Measurements from ENCODE around the gene KCTD19.

KCTD19 gene

GRCh38 chr16:67248401-67249177, 78.0 kb downstream of the KCTD19 start, which contains the start of gene SLC9A5:
Gene SLC9A5 (plus strand): TSS chr16:67248979. CDS start chr16:67249015, 36 bp downstream.
- peak within 1 kb of the TSS; percentile 61 for H3K4me3 ChIP-seq (ENCODE audit: low read length)
- peaks cover 9% of the 10 kb centered on the region for H3K4me1 ChIP-seq (ENCODE audit: control insufficient read depth, insufficient read depth, low read length)
- no peak within 1 kb of the TSS for H3K9ac ChIP-seq (ENCODE audit: low read length)
- H3K27me3 ChIP-seq (ENCODE audit: control insufficient read depth, insufficient read depth, low read length), result peaks cover 17% of the 10 kb centered on the region
- no peak within 1 kb of the TSS for H3K27ac ChIP-seq (ENCODE audit: low read depth, low read length)
- H3K36me3 ChIP-seq (ENCODE audit: control insufficient read depth, insufficient read depth, low read length), result no peaks in the 10 kb centered on the region

GRCh38 chr16:67248073-67248400, 78.5 kb downstream of the KCTD19 start:
- Histone ChIP-seq H3K4me3 (ENCODE audit: low read length) (peak overlapping the region; percentile 61), H3K36me3 (ENCODE audit: control insufficient read depth, insufficient read depth, low read length) (no peaks in the 10 kb centered on the region), H3K4me1 (ENCODE audit: control insufficient read depth, insufficient read depth, low read length) (peaks cover 9% of the 10 kb centered on the region), H3K9ac (ENCODE audit: low read length) (no peak overlapping the region), H3K27me3 (ENCODE audit: control insufficient read depth, insufficient read depth, low read length) (peaks cover 17% of the 10 kb centered on the region), H3K27ac (ENCODE audit: low read depth, low read length) (no peak overlapping the region)

GRCh38 chr16:67247192-67248072, 79.1 kb downstream of the KCTD19 start, which contains the start of gene FHOD1:
Gene FHOD1 (minus strand): TSS chr16:67247481. CDS start chr16:67247410, 71 bp downstream.
- Histone ChIP-seq H3K36me3 (ENCODE audit: control insufficient read depth, insufficient read depth, low read length) (no peaks in the 10 kb centered on the region), H3K4me1 (ENCODE audit: control insufficient read depth, insufficient read depth, low read length) (peaks cover 9% of the 10 kb centered on the region), H3K27ac (ENCODE audit: low read depth, low read length) (peak within 1 kb of the TSS; percentile 57), H3K9ac (ENCODE audit: low read length) (peak within 1 kb of the TSS; percentile 73), H3K4me3 (ENCODE audit: low read length) (peak within 1 kb of the TSS; percentile 85), H3K27me3 (ENCODE audit: control insufficient read depth, insufficient read depth, low read length) (peaks cover 14% of the 10 kb centered on the region)

- H3K27me3 ChIP-seq (ENCODE audit: control insufficient read depth, insufficient read depth, low read length), result peaks cover 14% of the 10 kb centered on the region
- H3K4me1 ChIP-seq (ENCODE audit: control insufficient read depth, insufficient read depth, low read length), result peaks cover 9% of the 10 kb centered on the region
- H3K4me3 ChIP-seq (ENCODE audit: low read length), result peak overlapping the region; percentile 85
- peak overlapping the region; percentile 73 for H3K9ac ChIP-seq (ENCODE audit: low read length)
- no peaks in the 10 kb centered on the region for H3K36me3 ChIP-seq (ENCODE audit: control insufficient read depth, insufficient read depth, low read length)
- peak overlapping the region; percentile 57 for H3K27ac ChIP-seq (ENCODE audit: low read depth, low read length)
These were observed 79.8 kb downstream of the KCTD19 start for GRCh38 chr16:67246756-67247191.

- Histone ChIP-seq H3K4me3 (ENCODE audit: low read length) (peak overlapping the region; percentile 85), H3K27me3 (ENCODE audit: control insufficient read depth, insufficient read depth, low read length) (peaks cover 14% of the 10 kb centered on the region), H3K36me3 (ENCODE audit: control insufficient read depth, insufficient read depth, low read length) (no peaks in the 10 kb centered on the region), H3K9ac (ENCODE audit: low read length) (peak overlapping the region; percentile 37), H3K27ac (ENCODE audit: low read depth, low read length) (peak overlapping the region; percentile 57), H3K4me1 (ENCODE audit: control insufficient read depth, insufficient read depth, low read length) (peaks cover 9% of the 10 kb centered on the region)
These were observed 80.3 kb downstream of the KCTD19 start for GRCh38 chr16:67246081-67246755.

- H3K9ac ChIP-seq (ENCODE audit: low read length), result no peak overlapping the region
- peaks cover 9% of the 10 kb centered on the region for H3K4me1 ChIP-seq (ENCODE audit: control insufficient read depth, insufficient read depth, low read length)
- H3K27ac ChIP-seq (ENCODE audit: low read depth, low read length), result peak overlapping the region; percentile 57
- H3K27me3 ChIP-seq (ENCODE audit: control insufficient read depth, insufficient read depth, low read length), result peaks cover 14% of the 10 kb centered on the region
- peak overlapping the region; percentile 85 for H3K4me3 ChIP-seq (ENCODE audit: low read length)
- H3K36me3 ChIP-seq (ENCODE audit: control insufficient read depth, insufficient read depth, low read length), result no peaks in the 10 kb centered on the region
These were observed 80.9 kb downstream of the KCTD19 start for GRCh38 chr16:67245674-67246080.

- no peak overlapping the region for H3K9ac ChIP-seq (ENCODE audit: low read length)
These were observed 81.4 kb downstream of the KCTD19 start for GRCh38 chr16:67245186-67245585.

GRCh38 chr16:67244387-67245185, 82.0 kb downstream of the KCTD19 start:
- Histone ChIP-seq H3K27me3 (ENCODE audit: control insufficient read depth, insufficient read depth, low read length) (peaks cover 6% of the 10 kb centered on the region), H3K4me3 (ENCODE audit: low read length) (no peak overlapping the region), H3K9ac (ENCODE audit: low read length) (no peak overlapping the region), H3K36me3 (ENCODE audit: control insufficient read depth, insufficient read depth, low read length) (peaks cover 2% of the 10 kb centered on the region), H3K27ac (ENCODE audit: low read depth, low read length) (peak overlapping the region; percentile 17), H3K4me1 (ENCODE audit: control insufficient read depth, insufficient read depth, low read length) (peaks cover 9% of the 10 kb centered on the region)

More at GRCh38 chr16:67245186-67245585, 81.4 kb downstream of the KCTD19 start:
- Histone ChIP-seq H3K27ac (ENCODE audit: low read depth, low read length) (no peak overlapping the region), H3K4me3 (ENCODE audit: low read length) (peak overlapping the region; percentile 25), H3K27me3 (ENCODE audit: control insufficient read depth, insufficient read depth, low read length) (peaks cover 11% of the 10 kb centered on the region), H3K4me1 (ENCODE audit: control insufficient read depth, insufficient read depth, low read length) (peaks cover 9% of the 10 kb centered on the region), H3K36me3 (ENCODE audit: control insufficient read depth, insufficient read depth, low read length) (no peaks in the 10 kb centered on the region)

GRCh38 chr16:67243481-67243880, 83.1 kb downstream of the KCTD19 start:
- peaks cover 7% of the 10 kb centered on the region for H3K36me3 ChIP-seq (ENCODE audit: control insufficient read depth, insufficient read depth, low read length)
- no peak overlapping the region for H3K9ac ChIP-seq (ENCODE audit: low read length)
- H3K4me3 ChIP-seq (ENCODE audit: low read length), result no peak overlapping the region
- H3K27ac ChIP-seq (ENCODE audit: low read depth, low read length), result no peak overlapping the region
- H3K27me3 ChIP-seq (ENCODE audit: control insufficient read depth, insufficient read depth, low read length), result no peaks in the 10 kb centered on the region
- H3K4me1 ChIP-seq (ENCODE audit: control insufficient read depth, insufficient read depth, low read length), result peaks cover 6% of the 10 kb centered on the region

GRCh38 chr16:67242138-67242730, 84.3 kb downstream of the KCTD19 start:
- no peaks in the 10 kb centered on the region for H3K4me1 ChIP-seq (ENCODE audit: control insufficient read depth, insufficient read depth, low read length)
- H3K27me3 ChIP-seq (ENCODE audit: control insufficient read depth, insufficient read depth, low read length), result no peaks in the 10 kb centered on the region
- H3K9ac ChIP-seq (ENCODE audit: low read length), result no peak overlapping the region
- H3K4me3 ChIP-seq (ENCODE audit: low read length), result no peak overlapping the region
- peaks cover 7% of the 10 kb centered on the region for H3K36me3 ChIP-seq (ENCODE audit: control insufficient read depth, insufficient read depth, low read length)
- no peak overlapping the region for H3K27ac ChIP-seq (ENCODE audit: low read depth, low read length)
